Central memory CD4-positive, alpha-beta T cell (primary cell): ENCODE measurements around the gene SLC39A7.
"Not testable (repeated sequence)": the region's sequence is repeated elsewhere in the genome, so short reads cannot be mapped to it uniquely, and the experiment has no call there.

ENCODE experiments used
- DNase-seq: peaks from one replicate; pipeline ENCODE4 v3.0.0; 2022

SLC39A7 gene

DNA sequence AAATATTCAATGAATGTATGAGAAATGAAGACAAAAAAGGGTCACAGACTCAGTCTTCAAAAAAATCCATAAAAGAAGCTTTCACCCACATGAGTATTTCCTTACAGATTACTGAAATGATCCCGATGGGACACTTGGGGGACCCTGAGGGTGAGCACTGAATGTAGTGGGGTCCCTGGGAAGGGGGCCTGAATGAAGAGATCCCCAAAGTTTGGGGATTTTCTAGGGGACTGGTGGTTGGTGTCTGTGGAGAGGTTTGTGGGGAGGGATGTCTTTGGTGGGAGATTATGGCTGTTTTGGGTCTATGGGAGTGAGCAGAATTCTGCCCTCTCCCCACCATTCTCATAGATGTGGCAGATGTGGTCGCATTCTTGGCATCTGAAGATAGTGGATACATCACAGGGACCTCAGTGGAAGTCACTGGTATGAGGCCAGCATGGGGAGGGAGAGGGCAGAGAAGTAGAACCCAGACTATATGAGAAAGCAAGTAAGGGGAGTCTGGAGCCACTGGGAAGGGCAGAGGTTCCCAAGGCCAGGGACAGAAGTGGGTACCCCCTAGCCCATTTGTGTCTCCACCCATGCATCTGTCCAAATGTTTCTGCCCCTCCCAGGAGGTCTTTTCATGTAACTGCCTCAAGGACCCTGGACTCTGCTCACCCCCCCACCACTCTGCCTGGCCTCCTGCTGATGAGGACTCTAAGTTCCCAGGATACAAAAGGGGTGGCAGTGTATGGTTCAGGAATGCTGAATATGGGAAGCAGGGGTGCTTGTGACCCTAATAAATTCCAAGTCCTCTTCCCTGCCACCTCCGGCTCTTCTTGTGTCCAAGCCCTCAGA lies 5.6 kb downstream of the SLC39A7 start:
- no peak for DNase-seq

DNA sequence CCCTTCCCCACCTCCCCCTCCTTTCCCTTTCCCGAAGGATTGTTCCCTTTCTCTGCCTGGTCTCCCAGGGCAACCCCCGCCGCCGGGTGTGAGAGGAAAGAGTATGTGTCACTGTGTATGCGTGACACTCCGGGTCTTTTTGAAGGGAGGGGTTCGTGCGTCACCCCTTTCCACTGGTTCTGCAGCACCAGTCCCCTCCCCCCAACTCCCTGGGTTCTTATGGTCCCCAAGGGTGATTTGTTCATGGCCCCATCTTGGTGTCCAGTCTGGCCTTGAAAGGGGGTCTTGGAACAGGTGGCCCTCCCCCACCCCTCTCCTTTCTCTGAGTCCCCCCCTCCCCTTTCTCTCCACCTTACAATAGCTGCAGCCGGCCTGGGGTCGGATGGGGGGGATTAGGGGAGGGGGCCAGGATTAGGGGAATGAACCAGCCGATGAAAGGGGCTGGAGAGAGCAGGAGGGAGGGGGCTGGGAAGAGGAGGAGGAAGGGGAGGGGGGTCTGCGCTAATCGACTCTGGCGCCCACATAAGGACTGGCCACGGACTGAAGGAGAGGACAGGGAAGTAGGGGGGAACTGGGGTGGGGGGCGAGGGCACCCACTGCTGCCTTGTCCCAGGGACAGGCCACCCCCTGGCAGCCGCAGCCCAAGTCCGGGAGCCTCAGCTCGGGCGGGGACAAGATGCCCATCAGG lies 6.3 kb downstream of the SLC39A7 start:
- no peak for DNase-seq

DNA sequence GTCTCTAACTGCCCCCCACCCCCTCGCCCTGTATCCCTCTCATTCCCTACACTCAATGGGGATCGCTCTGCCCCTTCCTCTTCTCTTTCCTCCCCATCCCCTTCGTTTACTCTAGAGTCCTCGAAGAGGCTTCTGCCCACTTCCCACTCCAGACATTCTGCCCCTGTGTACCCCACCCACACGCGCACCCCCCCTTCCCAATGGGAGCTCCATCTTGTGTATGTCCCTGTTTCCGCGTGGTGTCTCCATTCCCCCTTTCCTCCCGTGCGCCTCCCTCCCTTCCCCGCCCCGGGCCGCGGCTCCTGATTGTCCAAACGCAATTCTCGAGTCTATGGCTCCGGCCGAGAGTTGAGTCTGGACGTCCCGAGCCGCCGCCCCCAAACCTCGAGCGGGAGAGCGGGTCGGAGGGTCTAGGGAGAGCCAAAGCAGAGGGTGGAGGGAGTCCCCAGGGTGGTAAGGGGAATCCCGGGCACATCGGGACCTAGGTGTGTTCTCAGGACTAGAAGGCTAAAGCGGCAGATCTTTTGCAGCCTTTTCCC lies 7.0 kb downstream of the SLC39A7 start:
- no peak for DNase-seq

DNA sequence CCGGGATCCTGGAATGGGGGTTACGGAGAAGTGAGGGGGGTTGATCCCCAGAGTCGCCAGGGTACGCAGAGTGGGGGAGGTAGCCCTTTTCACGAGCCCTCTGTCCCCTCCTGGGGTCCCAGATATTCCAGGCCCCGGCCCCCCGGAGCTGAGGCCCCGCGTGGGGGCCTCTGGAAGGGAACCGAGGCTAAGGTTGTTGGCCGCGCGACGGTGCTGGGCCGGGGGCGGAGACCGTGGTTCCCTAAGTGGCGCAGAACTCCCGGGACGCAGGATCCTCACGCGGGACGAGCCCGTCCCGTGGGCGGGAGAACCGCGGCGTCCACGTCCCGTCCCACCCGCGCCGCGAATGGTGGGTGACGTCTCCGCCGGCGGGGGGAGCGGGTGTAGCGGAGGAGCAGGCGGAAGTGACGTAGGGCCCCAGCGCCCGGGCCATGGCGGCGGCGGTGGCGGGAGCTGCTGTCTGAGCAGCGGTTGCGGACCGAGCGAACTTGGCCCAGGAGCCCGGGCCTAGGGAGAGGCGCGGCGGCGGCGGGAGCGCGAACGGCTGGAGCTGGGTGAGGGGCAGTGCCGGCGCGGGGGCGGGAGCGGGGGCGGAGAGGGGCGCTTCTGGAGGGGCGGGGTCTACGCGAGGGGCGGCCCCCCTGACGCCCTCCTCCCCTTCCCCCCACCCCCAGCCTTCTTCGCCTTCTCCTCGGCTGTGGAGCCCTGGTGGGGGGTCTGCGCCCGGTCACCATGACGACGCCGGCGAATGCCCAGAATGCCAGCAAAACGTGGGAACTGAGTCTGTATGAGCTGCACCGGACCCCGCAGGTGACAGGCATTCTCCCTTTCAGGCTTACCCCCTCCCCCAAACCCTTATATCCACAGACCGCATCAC lies 7.7 kb downstream of the SLC39A7 start, which contains the start of gene RING1:
TSS of gene RING1 (plus strand) at position 410 of the 877 bp plus-strand sequence. CDS start at position 733, 323 bp downstream.
- DNase-seq = peak; percentile 84

DNA sequence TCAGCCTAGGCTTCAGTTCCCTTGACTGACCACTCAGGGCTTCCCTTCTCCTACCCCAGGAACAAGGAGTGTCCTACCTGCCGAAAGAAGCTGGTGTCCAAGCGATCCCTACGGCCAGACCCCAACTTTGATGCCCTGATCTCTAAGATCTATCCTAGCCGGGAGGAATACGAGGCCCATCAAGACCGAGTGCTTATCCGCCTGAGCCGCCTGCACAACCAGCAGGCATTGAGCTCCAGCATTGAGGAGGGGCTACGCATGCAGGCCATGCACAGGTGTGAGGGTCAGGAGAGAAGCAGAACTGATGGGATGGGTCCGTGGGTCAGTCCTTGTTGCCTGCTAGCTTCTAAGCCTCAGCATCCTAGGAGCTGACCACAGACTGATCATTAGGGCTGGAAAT lies 9.2 kb downstream of the SLC39A7 start:
- DNase-seq = no peak

DNA sequence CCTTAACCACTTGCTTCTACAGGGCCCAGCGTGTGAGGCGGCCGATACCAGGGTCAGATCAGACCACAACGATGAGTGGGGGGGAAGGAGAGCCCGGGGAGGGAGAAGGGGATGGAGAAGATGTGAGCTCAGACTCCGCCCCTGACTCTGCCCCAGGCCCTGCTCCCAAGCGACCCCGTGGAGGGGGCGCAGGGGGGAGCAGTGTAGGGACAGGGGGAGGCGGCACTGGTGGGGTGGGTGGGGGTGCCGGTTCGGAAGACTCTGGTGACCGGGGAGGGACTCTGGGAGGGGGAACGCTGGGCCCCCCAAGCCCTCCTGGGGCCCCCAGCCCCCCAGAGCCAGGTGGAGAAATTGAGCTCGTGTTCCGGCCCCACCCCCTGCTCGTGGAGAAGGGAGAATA lies 10.5 kb downstream of the SLC39A7 start:
- DNase-seq = no peak

DNA sequence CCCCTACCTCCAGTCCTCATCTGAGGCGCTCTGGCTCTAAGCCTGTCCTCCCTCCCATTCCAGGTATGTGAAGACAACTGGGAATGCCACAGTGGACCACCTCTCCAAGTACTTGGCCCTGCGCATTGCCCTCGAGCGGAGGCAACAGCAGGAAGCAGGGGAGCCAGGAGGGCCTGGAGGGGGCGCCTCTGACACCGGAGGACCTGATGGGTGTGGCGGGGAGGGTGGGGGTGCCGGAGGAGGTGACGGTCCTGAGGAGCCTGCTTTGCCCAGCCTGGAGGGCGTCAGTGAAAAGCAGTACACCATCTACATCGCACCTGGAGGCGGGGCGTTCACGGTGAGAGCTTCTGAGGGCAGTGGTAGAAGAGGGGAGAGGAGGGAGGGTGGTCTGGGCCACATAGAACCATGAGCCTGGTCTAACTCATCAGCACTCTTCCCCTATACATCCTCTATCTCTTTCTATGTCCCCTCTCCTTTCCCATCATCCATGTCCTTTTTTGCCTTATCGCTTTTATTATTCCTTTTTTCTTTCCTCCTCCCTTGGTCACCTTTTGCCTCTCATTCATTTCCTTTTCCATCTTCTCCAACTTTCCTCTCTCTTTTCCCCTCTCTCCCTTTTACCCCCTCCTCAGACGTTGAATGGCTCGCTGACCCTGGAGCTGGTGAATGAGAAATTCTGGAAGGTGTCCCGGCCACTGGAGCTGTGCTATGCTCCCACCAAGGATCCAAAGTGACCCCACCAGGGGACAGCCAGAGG lies 11.2 kb downstream of the SLC39A7 start:
- no peak for DNase-seq

DNA sequence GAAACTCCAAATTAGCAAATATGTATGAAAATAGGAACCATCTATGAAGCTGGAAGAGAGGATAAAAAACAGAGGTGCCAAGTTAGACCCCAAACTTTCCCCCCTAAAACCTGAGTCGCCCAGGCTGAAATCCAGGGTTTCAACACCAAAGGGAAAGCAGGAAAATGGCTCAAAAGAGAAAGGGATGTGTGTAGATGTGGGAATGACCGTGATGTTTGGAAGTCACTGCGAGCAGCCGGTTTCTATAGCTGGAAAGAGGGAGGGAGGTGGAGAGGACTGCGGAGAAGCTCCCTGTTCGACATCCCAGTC lies 12.1 kb downstream of the SLC39A7 start:
- DNase-seq = no peak

DNA sequence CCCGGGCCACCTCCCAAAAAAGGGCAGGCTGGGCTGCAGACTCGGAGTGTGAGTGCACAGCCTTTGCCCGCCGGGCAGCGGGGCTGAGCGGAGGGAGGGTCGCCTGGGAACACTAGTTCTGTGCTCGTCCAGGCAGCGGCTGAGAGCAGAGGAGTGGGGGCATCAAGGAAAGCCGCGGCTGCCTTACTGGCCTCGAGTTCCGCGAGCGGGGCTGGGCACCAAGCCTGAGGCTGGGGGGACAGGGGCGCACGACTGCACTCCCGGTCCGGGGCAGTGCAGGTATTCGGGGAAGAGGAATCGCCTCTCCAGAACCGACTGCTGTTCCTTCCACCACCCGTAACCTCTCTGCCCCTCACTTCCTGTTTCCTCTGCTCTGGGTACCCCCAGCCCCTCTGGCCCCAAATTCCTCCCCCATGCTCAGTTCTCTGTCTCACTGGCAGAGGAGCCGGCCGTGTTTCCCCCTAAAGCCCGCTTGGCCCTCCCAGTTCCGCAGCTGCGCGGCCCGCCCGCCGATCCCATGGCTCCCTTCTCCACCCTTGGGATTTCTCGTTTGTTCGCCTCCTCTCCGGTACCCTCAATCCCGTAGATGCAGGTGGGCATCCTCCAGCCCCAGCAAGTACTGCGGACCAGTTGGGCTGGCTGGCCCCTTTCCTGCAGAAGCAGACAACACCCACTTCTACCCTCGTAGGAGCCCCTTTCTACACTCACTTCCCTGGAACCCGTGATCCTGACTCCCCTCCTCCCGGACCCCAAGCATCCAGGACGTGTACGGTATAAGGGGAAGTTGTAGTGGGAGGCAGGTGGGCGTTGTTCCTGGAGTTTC lies 12.7 kb downstream of the SLC39A7 start:
- DNase-seq = no peak

DNA sequence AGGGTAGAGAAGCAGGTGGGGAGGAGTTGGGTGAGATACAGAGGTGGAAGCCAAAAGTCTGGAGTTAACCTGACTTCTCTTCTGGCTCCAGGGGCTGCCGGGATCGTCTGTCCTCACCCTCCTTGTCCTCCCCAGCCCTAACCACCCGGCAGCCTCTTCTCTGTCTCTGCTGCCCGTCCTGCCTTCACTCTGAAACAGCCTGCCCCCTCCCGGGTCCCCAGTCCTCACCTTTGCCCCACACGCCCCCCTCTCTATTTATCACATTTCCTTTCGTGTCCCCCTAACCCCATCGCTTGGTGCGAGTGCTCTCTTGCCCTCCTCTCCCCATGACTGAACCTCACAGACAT lies 13.3 kb downstream of the SLC39A7 start:
- no peak for DNase-seq

DNA sequence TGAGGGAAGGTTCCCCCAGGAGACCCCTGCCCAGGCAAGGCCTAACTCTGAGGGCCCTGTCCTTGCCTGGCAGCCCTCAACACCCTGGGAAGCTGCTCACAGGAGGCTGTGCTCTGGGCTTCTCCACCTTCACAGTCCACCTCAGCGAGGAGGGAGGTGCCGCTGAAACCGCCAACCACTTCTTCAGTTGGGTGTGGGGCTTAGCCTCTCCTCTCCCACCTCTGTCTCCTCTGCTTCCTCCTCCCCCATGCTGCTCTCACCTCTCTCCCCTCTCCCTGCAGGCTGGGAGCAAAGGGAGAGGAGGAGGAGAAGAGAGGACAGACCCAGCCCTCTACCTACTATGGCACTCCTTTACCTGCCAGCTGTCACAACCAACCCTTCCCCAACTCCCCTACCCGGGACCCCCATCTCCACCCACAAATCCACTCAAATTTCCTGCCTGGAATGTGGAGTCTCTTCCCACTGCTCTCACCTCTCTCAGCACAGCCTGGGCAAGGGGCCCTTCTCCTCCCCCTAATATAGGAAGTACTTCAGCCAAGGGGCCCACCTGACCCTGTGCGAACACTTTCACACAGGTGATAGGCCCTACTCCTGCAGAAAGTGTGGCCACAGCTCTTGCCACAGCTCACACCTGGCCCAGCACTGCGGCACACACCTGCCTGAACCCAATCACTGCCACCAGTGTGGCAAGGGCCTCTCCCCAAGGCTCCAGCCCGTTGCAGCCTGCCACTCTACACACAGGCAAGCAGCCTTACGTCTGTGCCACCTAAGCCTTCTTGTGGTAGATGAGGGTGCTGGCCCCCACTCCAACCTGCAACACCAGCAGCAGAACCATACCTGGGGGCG lies 14.8 kb downstream of the SLC39A7 start:
- no peak for DNase-seq

DNA sequence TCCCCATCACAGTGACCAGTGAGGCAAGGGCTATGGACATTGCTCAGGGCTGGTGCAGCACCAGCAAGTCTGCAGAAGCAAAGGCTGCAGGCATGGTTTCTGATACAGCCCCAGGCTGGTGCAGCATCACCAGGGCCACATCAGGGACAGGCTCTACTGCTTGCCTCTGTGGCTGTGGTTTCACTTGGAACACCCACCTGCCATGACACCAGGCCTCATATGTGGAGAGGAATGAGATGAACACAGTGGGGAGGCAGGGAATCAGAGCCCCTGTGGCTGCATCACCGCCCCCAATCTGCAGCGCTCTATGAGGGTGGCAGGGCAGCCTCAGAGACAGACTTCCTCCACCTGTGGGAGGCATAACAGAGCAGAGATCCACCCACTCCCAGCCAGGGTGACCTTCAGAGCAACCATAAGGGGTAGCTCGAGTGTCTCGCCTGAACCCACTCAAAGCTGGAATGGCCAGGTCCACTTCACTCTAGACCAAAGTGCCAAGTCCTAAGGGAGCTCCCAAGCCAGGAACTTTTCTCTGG lies 15.5 kb downstream of the SLC39A7 start:
- DNase-seq = no peak

DNA sequence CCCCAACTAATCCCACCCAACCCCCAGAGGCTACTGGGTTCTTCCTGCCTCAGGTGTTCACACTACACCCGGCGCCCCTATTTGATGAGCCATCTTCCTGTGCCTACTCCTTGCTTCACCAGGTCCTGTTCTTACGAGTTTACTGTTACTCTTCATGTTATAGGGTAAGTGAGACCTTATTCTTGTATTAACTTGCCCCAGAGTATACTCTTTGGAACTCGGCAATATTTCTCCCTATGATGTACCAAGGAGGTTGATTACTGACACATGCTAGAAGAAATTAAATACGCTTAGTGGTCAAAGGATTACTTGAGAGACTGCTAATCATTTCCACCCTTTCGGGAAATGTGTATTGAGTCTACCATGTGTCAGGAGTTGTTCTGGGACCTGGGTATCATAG lies 16.6 kb downstream of the SLC39A7 start:
- DNase-seq = no peak

DNA sequence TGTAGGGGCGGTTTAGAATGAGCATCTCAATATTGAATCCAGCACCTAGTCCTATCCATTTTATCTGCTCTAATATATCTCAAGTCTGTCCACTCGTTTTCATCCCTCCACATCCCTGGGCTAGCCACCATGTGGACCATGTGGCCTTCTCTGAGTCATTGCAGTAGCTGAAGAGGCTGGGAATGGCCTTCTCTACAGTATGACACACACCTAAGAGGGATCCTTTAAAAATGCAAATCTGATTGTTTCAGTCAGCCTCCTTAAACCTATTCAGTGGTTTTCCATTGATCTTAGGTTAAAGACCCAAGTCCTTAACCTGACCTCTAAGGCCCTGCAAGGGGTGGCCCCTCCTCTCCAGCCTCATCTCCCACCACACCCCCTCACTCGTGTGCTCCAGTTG lies 17.0 kb downstream of the SLC39A7 start:
- no peak for DNase-seq

DNA sequence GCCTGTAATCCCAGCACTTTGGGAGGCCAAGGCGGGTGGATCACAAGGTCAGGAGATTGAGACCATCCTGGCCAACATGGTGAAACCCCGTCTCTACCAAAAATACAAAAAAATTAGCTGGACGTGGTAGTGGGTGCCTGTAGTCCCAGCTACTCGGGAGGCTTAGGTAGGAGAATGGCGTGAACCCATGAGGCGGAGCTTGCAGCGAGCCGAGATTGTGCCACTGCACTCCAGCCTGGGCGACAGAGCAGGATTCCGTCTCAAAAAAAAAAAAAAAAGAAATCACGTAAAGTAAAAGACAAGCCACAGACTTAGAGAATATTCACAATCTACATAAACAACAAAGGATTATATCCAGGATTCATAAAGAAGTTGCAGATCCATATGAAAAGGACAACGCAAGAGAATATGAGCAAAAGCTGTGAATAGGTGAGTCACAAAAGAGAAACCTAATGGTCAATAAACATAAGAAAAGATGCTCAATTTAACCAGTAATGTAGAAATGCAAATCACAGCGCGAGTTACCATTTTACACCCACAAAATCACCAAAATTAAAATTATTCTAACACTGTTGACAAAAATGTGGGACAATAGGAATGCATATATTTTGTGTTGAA lies 25.9 kb downstream of the SLC39A7 start:
- DNase-seq = not testable (repeated sequence)

DNA sequence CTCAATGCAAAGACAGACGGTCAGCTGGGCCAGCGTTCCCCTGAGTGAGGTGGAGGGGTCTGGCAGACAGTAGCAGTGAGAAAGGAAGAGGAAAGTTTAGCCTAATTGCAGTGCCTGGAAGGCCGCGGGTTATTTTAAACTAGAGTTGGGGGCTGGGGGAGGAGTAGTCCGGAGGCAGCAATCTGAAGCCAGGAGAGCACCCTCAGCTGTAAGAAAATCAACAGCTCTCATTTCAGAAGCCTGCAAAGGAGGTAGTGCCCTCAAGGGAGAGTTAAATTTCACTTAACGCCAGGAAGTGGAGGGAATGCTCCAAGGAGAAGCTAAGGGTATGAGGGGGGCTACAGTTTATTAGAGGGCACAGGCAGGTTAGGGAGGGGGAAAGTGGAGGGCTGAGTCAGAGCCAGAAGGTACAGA lies 34.6 kb downstream of the SLC39A7 start:
- DNase-seq = no peak

DNA sequence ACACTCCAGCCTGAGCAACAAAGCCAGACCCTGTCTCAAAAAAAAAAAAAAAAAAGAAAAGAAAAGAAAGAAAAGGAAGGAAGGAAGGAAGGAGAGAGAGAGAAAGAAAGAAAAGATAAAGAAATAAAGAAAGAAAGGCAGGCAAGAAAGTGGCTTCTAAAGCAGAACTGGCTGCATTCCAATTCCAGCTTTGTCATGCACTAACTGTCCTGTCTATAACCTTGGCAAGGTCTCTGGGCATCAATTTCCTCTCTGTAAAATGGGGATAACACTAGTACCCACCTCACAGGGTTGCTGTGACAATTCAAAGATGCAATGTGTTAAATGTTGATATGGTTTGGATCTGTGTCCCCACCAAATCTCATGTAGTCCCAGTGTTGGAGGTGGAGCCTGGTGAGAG lies 35.7 kb downstream of the SLC39A7 start:
- DNase-seq = no peak

DNA sequence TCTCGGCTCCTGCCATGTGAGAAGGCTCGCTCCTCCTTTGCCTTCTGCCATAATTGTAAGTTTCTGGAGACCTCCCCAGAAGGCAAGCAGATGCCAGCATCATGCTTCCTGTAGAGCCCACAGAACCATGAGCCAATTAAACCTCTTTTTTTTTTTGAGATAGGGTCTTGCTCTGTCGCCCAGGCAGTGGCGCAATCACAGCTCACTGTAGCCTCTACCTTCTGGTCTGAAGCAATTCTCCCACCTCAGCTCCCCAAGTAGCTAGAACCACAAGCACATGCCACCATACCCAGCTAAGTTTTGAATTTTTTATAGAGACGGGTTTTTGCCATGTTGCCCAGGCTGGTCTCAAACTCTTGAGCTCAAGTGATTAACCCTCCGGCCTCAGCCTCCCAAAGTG lies 36.2 kb downstream of the SLC39A7 start:
- no peak for DNase-seq

DNA sequence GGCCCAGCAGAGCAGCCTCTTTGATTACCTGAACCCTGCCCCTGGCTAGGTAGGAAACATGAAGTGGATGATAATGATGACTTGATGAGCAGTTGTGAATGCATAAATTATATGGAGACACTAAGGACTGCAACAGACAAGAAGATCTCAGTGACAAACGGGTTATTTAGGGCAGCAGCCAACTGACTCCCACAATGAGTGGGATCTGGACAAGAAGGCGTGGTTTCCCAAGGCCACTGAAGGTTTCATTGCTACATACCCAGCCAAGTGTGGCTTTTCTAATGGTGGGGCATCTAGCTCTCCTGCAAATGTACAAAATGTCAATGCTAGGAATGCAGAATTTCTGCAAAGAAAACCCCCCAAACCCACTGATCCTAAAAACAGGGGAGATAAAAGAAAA lies 37.1 kb downstream of the SLC39A7 start:
- no peak for DNase-seq

DNA sequence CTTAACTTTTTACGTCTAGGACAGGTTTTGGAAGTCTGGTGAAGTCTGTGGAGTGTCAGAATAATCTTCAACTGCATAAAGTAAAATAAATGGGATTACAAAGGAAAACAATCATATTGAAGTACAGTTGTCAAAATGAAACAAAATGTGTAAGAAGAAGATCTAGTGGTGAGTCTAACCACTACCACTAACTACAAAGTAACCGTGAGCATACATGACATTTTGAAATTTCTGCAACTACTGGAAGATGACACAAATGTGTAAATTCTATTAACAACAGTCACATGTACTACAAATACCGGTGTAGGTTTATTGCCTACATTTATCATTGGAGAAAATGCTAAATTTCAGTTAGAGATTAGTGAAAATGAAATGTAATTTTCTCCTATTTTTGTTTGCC lies 41.3 kb downstream of the SLC39A7 start:
- DNase-seq = no peak
